GM10248 (cell line): ENCODE data around the gene C4orf33.

Source experiments
- CTCF ChIA-PET: fragments of 300-600 bp; sonication (Branson Sonifier 250); formaldehyde crosslinking; extraction: SDS; loops from one replicate; lab custom pipeline; 2021; ENCODE audit warnings: antibody characterized with exemption; lab: Yijun Ruan, JAX
- POLR2A ChIA-PET: fragments of 350-650 bp; sonication (Branson Sonifier 250); formaldehyde crosslinking; extraction: SDS; loops from one replicate; lab custom pipeline; 2020; ENCODE audit warnings: antibody characterized with exemption; lab: Yijun Ruan, JAX
- DNase-seq: peaks from one replicate; pipeline ENCODE4 v3.0.0; 2012; ENCODE audit errors: extremely low spot score
- CTCF ChIP-seq: IDR thresholded peaks from 2 replicates; pipeline ENCODE4 v1.5.1; 2012; ENCODE audit warnings: mild to moderate bottlenecking, low read depth; ENCODE audit errors: extremely low read depth, missing control alignments, control extremely low read depth

The C4orf33 gene

GRCh38 chr4:129148892-129149291, 52.9 kb downstream of the C4orf33 start:
- CTCF ChIA-PET, result interaction anchor here (1.3 to 1.5 kb wide), 3 partner anchors 8 to 15 kb away, joined by 3 to 4 read pairs (median 4); no protein-coding TSS in a partner anchor
- POLR2A ChIA-PET, result no interaction called here
- no peak for TF ChIP-seq CTCF
- DNase-seq, result no peak

- CTCF ChIA-PET, result interaction anchor here (1.1 to 1.4 kb wide), 2 partner anchors 9 to 27 kb away, joined by 3 read pairs; no protein-coding TSS in a partner anchor
- DNase-seq, result no peak
- POLR2A ChIA-PET, result no interaction called here
- no peak for TF ChIP-seq CTCF
Observed at GRCh38 chr4:129149906-129150305, 54.0 kb downstream of the C4orf33 start.

GRCh38 chr4:129152350-129152749, 56.4 kb downstream of the C4orf33 start:
- ChIA-PET POLR2A (no interaction called here), CTCF (no interaction called here)
- DNase-seq, result no peak
- no peak for TF ChIP-seq CTCF

GRCh38 chr4:129153700-129154099, 57.7 kb downstream of the C4orf33 start:
- CTCF ChIA-PET, result no interaction called here
- POLR2A ChIA-PET, result no interaction called here
- TF ChIP-seq CTCF, result no peak
- DNase-seq, result no peak

GRCh38 chr4:129162450-129162849, 66.5 kb downstream of the C4orf33 start:
- no peak for TF ChIP-seq CTCF
- no peak for DNase-seq
- POLR2A ChIA-PET, result no interaction called here
- CTCF ChIA-PET, result interaction anchor here (1.2 kb wide), 1 partner anchor 15 kb away, joined by 3 read pairs; no protein-coding TSS in a partner anchor

- TF ChIP-seq CTCF, result no peak
- ChIA-PET CTCF (interaction anchor here (1.2 kb wide), 1 partner anchor 14 kb away, joined by 3 read pairs; no protein-coding TSS in a partner anchor), POLR2A (no interaction called here)
- DNase-seq, result no peak
Observed at GRCh38 chr4:129163427-129163826, 67.5 kb downstream of the C4orf33 start.
